GM21619 (cell line): ENCODE measurements around the gene MEGF11.

ENCODE experiments used
- ATAC-seq: cut with Tn5 transposase; IDR thresholded peaks from one replicate; pipeline ENCODE4 v1.9.1; 2021; ENCODE audit not compliant: unreplicated experiment

MEGF11 gene

GRCh38 chr15:66240240-66240794 is 13.2 kb downstream of the MEGF11 start:
- ATAC-seq: no peak

DNA sequence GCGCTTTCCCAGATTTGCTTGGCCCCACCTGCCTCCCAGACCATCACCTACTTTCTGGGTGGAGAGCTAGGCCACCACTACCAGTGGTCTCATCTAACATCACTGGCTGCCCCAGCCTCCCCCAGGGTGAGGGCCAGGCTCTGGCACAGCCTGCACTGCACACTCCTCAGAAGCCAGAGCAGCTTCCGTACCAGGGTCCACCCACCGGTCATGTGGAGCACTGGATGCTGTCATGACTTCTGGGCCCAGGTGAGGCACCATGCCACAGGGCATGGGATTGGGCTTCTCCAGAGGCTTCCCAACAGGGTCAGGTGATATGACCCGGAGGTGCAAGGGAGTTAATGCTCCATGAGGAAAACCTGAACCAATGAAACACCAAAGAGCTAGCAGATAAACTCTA is 14.0 kb downstream of the MEGF11 start:
- ATAC-seq: no peak

DNA sequence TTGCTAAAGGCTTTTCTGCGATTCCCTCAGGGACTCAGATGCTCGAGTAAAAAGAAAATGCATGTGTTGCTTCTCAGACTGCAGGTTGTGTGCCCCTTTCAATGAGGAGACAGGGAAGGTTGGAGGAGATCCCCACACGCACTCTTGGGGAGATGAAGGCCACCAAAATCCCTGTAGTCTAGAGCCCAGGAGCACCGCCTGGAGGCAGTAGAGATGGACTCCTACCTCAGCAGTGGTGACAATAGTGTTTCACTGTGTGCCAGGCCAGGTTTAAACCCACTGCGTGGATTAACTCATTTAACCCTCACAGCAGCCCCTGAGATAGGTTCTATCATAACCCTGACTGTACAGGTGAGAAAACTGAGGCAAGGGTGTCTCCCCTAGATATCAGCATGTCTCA is 15.2 kb downstream of the MEGF11 start:
- ATAC-seq: no peak

- no peak for ATAC-seq
Measured at GRCh38 chr15:66237513-66238235, 15.9 kb downstream of the MEGF11 start.

- ATAC-seq: no peak
Measured at GRCh38 chr15:66236806-66237375, 16.7 kb downstream of the MEGF11 start.

DNA sequence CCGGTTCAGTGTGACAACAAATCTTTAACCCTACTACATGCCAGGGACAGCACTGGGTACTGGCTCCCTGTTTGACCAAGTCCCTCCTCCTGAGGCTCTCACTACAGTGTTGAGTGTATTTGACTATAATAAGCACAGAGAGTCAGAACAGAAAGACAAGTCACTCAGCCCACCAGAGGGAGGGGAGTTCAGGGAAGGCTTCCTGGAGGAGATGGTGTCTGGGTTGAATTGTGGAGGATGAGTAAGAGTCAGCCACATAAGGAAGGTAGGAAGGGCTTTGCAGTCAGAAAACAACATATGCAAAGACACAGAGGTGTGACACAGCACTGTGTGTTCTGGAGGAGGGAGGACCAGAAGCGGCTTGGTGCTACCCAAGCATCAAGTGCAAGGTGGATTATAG is 17.7 kb downstream of the MEGF11 start:
- ATAC-seq: no peak

DNA sequence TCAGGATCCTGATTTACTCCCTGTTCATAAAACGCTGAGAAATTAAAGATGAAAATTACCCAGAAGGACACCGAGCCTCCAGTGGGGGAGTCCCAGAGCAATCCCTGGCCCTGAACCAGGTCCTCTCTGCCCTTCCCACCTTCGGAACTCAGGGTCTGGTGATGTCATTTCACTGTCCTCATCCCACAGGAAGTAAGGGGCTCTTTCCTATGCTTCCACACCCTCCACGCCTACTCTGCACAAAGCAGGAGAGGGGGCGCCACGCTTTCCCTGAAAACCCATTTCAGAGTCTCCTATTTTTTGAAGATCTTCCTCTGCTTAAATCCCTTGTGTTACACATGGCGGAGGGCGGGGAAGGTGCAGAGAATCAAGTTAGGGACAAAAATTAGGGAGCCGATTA is 18.8 kb downstream of the MEGF11 start:
- no peak for ATAC-seq

GRCh38 chr15:66233487-66234415 is 19.8 kb downstream of the MEGF11 start:
- no peak for ATAC-seq

GRCh38 chr15:66232267-66232625 is 21.3 kb downstream of the MEGF11 start:
- no peak for ATAC-seq

DNA sequence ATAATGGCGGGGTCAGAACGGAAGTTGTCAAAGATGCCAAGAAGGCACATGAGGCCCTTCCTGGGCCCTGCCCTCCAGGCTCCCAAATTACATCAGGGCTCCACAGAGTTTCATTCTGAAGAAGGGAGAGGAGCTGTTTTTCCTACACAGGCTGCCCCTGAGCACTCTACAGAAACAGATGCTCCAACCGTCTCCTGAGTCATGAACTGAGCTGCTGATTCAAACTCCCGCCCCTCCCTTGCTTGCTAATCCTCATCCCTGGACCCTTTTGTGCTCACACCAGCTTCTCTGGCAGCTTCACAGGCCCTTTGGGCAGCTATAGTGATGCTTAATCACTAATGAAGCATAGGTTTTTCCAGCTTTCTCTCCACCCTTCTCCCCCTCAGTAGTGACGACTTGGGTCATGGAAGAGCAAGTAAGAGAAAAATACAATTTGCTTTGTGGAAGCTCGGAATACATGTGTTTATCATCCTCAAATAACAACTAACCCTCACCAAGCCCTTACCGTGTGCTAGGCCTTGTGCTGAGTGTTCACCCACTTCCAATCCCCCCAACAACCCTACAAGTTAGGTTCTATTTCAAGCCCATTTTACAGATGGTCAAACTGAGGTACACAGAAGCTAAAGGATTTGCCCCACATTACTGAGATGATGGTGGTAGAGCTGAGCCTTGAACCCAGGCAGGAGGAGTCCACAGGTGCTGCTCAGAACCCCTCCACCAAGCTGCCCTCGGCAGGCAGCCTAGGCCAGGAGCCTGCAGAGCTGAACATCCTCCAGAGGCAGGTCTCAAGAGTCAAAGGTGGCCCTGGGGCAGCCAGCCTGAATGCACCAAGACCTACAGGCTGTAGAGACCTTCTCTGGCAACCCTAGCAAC is 21.9 kb downstream of the MEGF11 start:
- ATAC-seq: no peak

DNA sequence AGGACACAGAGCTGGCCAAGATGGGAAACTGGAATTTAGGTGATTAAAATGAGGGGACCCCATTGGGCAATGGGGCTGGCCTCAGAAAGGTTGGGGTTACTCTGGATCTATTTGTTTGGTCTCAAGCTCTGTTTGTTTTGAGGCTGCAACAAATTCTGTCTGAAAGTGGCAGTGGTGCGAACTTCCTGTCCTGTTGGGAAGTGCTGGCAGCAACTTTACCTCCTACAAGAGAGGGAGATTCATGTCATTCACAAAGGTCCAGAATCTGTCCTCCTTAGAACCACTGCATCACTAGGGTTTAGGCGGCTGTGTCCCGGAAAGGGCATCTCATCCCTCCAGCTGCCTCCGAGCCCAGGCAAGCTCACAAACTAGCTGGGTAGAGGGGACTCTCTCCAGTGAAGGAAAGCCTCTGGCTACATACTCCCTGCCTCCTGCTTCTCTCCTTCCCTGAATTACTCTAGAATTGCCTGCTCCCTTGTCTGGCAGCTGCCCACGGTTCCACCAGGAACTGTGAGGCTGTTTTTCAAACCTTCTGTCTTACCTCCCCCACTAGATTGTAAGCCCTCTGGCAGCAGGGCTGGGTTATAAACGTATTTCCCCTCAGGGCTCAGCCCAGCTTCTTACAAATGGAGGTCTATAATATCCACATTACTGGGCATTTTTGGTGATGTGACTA is 23.6 kb downstream of the MEGF11 start:
- no peak for ATAC-seq

DNA sequence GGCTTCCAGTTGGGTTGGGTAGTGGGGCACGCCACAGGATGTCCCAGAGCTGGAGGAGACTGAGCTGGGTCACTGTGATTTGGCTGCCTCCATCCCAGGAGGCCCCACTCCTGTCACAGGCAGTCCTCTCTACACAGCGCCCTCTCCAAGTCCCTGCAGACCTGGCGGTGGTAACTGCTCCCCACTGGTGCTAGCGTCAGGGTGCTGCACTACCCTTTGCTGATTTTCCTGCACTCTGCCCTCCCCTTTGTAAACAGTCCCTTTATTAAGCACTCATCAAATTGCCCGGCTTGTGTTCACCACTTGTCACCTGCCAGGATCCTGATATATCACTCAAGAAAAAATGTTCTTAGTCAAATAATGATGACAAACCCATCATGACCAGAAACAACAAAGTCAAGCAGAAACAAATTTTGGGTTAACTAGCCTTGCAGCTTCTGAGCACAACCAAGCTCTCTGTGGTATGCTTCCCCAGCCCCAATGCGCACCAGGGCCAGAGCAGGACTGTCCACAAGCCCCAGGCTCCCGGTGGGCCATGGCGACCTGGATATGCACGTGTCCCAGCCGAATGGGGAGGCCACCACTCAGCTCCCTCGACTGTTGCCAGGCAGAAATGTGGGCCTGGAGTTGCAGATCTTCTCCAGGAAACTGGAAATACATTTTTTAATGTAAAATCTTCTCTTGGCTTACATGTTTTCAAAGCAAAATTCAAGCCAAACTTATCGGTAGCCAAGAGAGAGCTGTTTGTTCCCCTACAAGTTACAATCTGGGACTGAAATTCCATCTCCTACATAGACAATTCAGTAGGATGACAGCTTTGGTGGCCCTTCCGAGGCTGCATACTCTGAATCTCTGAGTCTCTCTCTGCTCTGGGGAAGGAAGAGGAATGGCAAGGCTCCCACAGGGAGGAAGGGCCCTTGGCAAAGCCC is 24.5 kb downstream of the MEGF11 start:
- ATAC-seq: no peak

DNA sequence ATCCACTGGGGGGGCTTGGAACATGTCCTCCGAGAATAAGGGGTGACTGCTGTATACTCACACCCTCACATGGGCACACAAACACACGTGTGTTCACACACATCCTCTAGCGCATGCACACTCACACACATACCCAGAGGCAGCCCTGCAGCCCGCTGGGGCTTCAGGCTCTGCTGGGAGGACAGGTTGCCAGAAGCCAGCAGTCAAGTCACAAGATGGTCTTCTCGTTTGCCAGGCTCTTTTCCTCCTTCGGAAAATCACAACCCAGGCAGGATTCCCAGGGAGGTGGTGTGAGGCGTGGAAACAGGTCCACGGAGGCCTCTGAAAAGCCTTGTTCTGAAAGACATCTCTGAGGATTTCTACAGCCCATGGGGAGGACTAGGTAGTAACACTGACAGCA is 26.8 kb downstream of the MEGF11 start:
- ATAC-seq: no peak

DNA sequence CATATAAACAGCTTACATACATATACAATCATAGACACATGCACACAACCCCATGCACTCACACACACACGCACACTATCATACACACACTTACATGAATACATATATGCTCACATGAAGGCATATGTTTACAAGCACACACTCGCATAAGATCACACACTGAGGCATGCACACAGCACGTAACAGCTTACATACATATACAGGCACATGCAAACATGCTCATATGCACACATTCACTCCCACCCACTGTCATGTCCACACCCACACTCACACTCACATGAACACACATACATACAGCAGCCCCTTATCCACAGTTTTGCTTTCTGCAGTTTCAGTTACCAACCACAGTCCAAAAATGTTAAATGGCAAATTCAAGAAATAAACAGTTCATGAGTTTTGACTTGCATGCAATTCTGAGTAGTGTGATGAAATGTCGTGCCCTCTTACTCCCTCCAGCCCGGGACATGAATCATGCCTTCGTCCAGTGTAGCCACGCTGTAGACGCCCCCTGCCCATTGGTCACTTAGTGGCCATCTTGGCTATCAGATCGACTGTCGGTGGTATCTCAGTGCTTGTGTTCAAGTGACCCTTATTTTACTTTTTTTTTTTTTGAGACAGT is 27.8 kb downstream of the MEGF11 start:
- ATAC-seq: no peak

GRCh38 chr15:66224946-66225345 is 28.6 kb downstream of the MEGF11 start:
- no peak for ATAC-seq

GRCh38 chr15:66222273-66223198 is 31.0 kb downstream of the MEGF11 start:
- ATAC-seq: no peak

DNA sequence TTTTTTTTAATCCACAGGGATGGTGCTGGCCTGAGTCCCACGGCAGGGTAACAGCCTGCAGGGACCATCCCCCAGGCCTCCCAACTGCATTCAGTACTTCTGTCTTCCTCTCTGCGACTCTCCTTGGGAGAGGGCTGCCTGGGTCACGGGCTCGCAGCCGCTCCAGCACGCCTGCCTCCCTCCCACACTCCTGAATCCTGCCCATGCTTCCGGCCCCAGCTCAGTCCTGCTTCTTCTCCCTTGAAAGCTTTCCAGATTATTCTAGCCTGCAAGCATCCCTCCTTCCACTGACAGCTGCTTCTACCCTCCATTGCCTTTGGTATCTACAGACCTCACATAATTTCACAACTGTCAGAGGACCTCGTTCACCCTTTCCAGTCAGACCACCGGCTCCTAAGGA is 32.4 kb downstream of the MEGF11 start:
- no peak for ATAC-seq

DNA sequence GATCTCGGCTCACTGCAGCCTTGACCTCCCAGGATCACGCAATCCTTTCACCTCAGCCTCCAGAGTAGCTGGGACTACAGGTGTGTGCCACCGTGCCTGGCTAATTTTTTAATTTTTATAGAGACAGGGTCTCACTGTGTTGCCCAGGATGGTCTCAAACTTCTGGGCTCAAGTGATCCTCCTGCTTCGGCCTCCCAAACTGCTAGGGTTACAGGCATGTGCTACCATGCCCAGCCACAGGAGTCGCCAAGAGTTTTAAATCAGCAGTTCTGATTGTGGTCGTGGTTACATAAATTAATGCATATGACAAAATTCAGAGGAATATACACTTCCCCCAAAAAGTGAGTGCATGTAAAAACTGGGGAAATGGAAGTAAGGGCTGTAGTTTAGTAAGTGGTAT is 32.9 kb downstream of the MEGF11 start:
- ATAC-seq: no peak
